NOMO-1 treated with DMSO at 0.1 percent for 48 hours (cell line): Measurements from ENCODE around the gene KRTAP4-16.
"Not testable (repeated sequence)": the region's sequence is repeated elsewhere in the genome, so short reads cannot be mapped to it uniquely, and the experiment has no call there.

Experiments
- DNase-seq: peaks from one replicate; lab custom pipeline; 2025; ENCODE audit not compliant: unreplicated experiment; lab: John Stamatoyannopoulos, UW

The KRTAP4-16 gene

GRCh38 chr17:41119696-41120690 lies 18.0 kb upstream of the KRTAP4-16 start:
- peak; percentile 78 for DNase-seq

GRCh38 chr17:41118721-41119120 lies 16.7 kb upstream of the KRTAP4-16 start:
- no peak for DNase-seq

- DNase-seq = not testable (repeated sequence)
Observed at GRCh38 chr17:41117846-41118386, 15.9 kb upstream of the KRTAP4-16 start, which contains the start of gene KRTAP4-11. TSS of gene KRTAP4-11 (minus strand) at chr17:41118373. CDS start at chr17:41118315, 58 bp downstream.

- peak; percentile 78 for DNase-seq
Observed at GRCh38 chr17:41116297-41116696, 14.3 kb upstream of the KRTAP4-16 start.

GRCh38 chr17:41111151-41111885 lies 9.3 kb upstream of the KRTAP4-16 start:
- DNase-seq = no peak

GRCh38 chr17:41108728-41109386 lies 6.8 kb upstream of the KRTAP4-16 start:
- DNase-seq = peak; percentile 26

- no peak for DNase-seq
Observed at GRCh38 chr17:41107941-41108450, 6.0 kb upstream of the KRTAP4-16 start.

- DNase-seq = not testable (repeated sequence)
Observed at GRCh38 chr17:41105347-41105746, 3.3 kb upstream of the KRTAP4-16 start, which contains the start of gene KRTAP4-9. TSS of gene KRTAP4-9 (plus strand) at chr17:41105389. CDS start at chr17:41105389, 0 bp downstream.

GRCh38 chr17:41104386-41105038 lies 2.5 kb upstream of the KRTAP4-16 start:
- not testable (repeated sequence) for DNase-seq

GRCh38 chr17:41103896-41104295 lies 1.9 kb upstream of the KRTAP4-16 start:
- DNase-seq = no peak

- DNase-seq = not testable (repeated sequence)
Observed at GRCh38 chr17:41099682-41100480, 2.1 kb downstream of the KRTAP4-16 start.

- no peak for DNase-seq
Observed at GRCh38 chr17:41098481-41098880, 3.5 kb downstream of the KRTAP4-16 start.

GRCh38 chr17:41098042-41098441 lies 4.0 kb downstream of the KRTAP4-16 start, which contains the start of gene KRTAP4-8:
TSS of gene KRTAP4-8 (minus strand) at chr17:41098142. CDS start at chr17:41098084, 58 bp downstream.
- DNase-seq = no peak

GRCh38 chr17:41096055-41096454 lies 6.0 kb downstream of the KRTAP4-16 start:
- no peak for DNase-seq

GRCh38 chr17:41088760-41089352 lies 13.2 kb downstream of the KRTAP4-16 start:
- DNase-seq = peak; percentile 20

- DNase-seq = not testable (repeated sequence)
Observed at GRCh38 chr17:41084100-41084856, 17.7 kb downstream of the KRTAP4-16 start, which contains the start of gene KRTAP4-7. TSS of gene KRTAP4-7 (plus strand) at chr17:41084150. CDS start at chr17:41084207, 57 bp downstream.

- DNase-seq = not testable (repeated sequence)
Observed at GRCh38 chr17:41083427-41083826, 18.6 kb downstream of the KRTAP4-16 start.

- DNase-seq = no peak
Observed at GRCh38 chr17:41082626-41083025, 19.4 kb downstream of the KRTAP4-16 start.
